Osteocyte (in vitro differentiated cells): ENCODE data around the gene BTLA. TPM values are rescaled to one million over a fixed set of nuclear protein-coding genes. Genes with fewer than 3 reads are reported as not detected.

ENCODE experiments used
- DNase-seq: peaks from one replicate; pipeline ENCODE4 v3.0.0; 2021; ENCODE audit warnings: mixed read lengths; ENCODE audit not compliant: unreplicated experiment; ENCODE audit errors: extremely low spot score
- H3K27ac Mint-ChIP-seq: one replicate; pipeline ENCODE4 v1.8.0; 2021; ENCODE audit warnings: mild to moderate bottlenecking, mixed read lengths; ENCODE audit not compliant: unreplicated experiment
- H3K27me3 Mint-ChIP-seq: one replicate; pipeline ENCODE4 v1.8.0; 2021; ENCODE audit warnings: mixed read lengths; ENCODE audit not compliant: unreplicated experiment
- H3K36me3 Mint-ChIP-seq: one replicate; pipeline ENCODE4 v1.8.0; 2021; ENCODE audit warnings: mixed read lengths; ENCODE audit not compliant: unreplicated experiment
- H3K4me1 Mint-ChIP-seq: one replicate; pipeline ENCODE4 v1.8.0; 2021; ENCODE audit warnings: mixed read lengths; ENCODE audit not compliant: unreplicated experiment
- H3K4me3 Mint-ChIP-seq: one replicate; pipeline ENCODE4 v1.8.0; 2021; ENCODE audit warnings: mild to moderate bottlenecking, moderate library complexity, mixed read lengths; ENCODE audit not compliant: unreplicated experiment
- H3K9me3 Mint-ChIP-seq: one replicate; pipeline ENCODE4 v1.8.0; 2021; ENCODE audit warnings: mixed read lengths; ENCODE audit not compliant: unreplicated experiment
- long read RNA-seq: library from polyadenylated mRNA; unstranded; transcript quantifications from one replicate; pipeline ENCODE4 v2.0.0, GENCODE V29; 2021
- total RNA-seq: library from RNA; stranded (reverse); gene quantifications from 2 replicates; pipeline ENCODE4 v1.2.1, GENCODE V29; 2021
- TF ChIP-seq, protein P1 (sequence below): fragments of 200-600 bp; sonication (generic); IDR thresholded peaks from 2 replicates; pipeline ENCODE4 v1.5.0; 2021; ENCODE audit warnings: antibody characterized with exemption, mild to moderate bottlenecking, moderate library complexity

Gene BTLA, protein sequence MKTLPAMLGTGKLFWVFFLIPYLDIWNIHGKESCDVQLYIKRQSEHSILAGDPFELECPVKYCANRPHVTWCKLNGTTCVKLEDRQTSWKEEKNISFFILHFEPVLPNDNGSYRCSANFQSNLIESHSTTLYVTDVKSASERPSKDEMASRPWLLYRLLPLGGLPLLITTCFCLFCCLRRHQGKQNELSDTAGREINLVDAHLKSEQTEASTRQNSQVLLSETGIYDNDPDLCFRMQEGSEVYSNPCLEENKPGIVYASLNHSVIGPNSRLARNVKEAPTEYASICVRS
- not detected in 2 replicates for total RNA-seq
- long read RNA-seq = 0 reads

- Mint-ChIP-seq H3K27me3 (peaks cover 37% of the 10 kb centered on the region), H3K9me3 (no peaks in the 10 kb centered on the region), H3K4me3 (no peak within 1 kb of the TSS), H3K36me3 (no peaks in the 10 kb centered on the region), H3K27ac (no peak within 1 kb of the TSS), H3K4me1 (no peaks in the 10 kb centered on the region)
- no peak for DNase-seq
- TF ChIP-seq, protein P1, sequence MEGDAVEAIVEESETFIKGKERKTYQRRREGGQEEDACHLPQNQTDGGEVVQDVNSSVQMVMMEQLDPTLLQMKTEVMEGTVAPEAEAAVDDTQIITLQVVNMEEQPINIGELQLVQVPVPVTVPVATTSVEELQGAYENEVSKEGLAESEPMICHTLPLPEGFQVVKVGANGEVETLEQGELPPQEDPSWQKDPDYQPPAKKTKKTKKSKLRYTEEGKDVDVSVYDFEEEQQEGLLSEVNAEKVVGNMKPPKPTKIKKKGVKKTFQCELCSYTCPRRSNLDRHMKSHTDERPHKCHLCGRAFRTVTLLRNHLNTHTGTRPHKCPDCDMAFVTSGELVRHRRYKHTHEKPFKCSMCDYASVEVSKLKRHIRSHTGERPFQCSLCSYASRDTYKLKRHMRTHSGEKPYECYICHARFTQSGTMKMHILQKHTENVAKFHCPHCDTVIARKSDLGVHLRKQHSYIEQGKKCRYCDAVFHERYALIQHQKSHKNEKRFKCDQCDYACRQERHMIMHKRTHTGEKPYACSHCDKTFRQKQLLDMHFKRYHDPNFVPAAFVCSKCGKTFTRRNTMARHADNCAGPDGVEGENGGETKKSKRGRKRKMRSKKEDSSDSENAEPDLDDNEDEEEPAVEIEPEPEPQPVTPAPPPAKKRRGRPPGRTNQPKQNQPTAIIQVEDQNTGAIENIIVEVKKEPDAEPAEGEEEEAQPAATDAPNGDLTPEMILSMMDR = no peak
These were observed at the start of gene BTLA for GRCh38 chr3:112498914-112499711. TSS of gene BTLA (minus strand) at chr3:112499472. CDS start at chr3:112499358, 114 bp downstream.

GRCh38 chr3:112546216-112546759 is 47.0 kb upstream of the BTLA start:
- no peak for DNase-seq
- no peak overlapping the region for H3K4me3 Mint-ChIP-seq

GRCh38 chr3:112539825-112540650 is 40.8 kb upstream of the BTLA start:
- Mint-ChIP-seq H3K27me3 (no peaks in the 10 kb centered on the region), H3K4me3 (no peak overlapping the region), H3K36me3 (peaks cover 40% of the 10 kb centered on the region), H3K9me3 (no peaks in the 10 kb centered on the region), H3K4me1 (peaks cover 4% of the 10 kb centered on the region), H3K27ac (no peak overlapping the region)
- TF ChIP-seq, protein P1 = no peak
- DNase-seq = no peak

More at GRCh38 chr3:112546216-112546759, 47.0 kb upstream of the BTLA start:
- Mint-ChIP-seq H3K9me3 (no peaks in the 10 kb centered on the region), H3K27ac (no peak overlapping the region), H3K36me3 (peaks cover 34% of the 10 kb centered on the region), H3K27me3 (no peaks in the 10 kb centered on the region), H3K4me1 (peaks cover 4% of the 10 kb centered on the region)
- TF ChIP-seq, protein P1 = no peak

- DNase-seq = no peak
- TF ChIP-seq, protein P1 = peak; percentile 62
- H3K4me1 Mint-ChIP-seq = no peaks in the 10 kb centered on the region
These were observed 32.1 kb upstream of the BTLA start for GRCh38 chr3:112531358-112531781.

More at GRCh38 chr3:112531358-112531781, 32.1 kb upstream of the BTLA start:
- no peaks in the 10 kb centered on the region for H3K9me3 Mint-ChIP-seq
- no peak overlapping the region for H3K27ac Mint-ChIP-seq
- no peak overlapping the region for H3K4me3 Mint-ChIP-seq
- no peaks in the 10 kb centered on the region for H3K27me3 Mint-ChIP-seq
- H3K36me3 Mint-ChIP-seq = peaks cover 17% of the 10 kb centered on the region
